GM23248 (cell line): ENCODE data around the gene TEX261.

ENCODE experiments used
- EZH2 ChIP-seq: fragments of 200-600 bp; sonication (generic); IDR thresholded peaks from 2 replicates; pipeline ENCODE4 v1.6.1; 2018; ENCODE audit warnings: antibody characterized with exemption, mild to moderate bottlenecking; ENCODE audit not compliant: insufficient read depth, poor library complexity, severe bottlenecking
- EZH2phosphoT487 ChIP-seq: fragments of 200-600 bp; sonication (generic); IDR thresholded peaks from 2 replicates; pipeline ENCODE4 v1.6.1; 2018; ENCODE audit warnings: antibody characterized with exemption, moderate library complexity, mild to moderate bottlenecking, low read depth; ENCODE audit not compliant: insufficient read depth

DNA sequence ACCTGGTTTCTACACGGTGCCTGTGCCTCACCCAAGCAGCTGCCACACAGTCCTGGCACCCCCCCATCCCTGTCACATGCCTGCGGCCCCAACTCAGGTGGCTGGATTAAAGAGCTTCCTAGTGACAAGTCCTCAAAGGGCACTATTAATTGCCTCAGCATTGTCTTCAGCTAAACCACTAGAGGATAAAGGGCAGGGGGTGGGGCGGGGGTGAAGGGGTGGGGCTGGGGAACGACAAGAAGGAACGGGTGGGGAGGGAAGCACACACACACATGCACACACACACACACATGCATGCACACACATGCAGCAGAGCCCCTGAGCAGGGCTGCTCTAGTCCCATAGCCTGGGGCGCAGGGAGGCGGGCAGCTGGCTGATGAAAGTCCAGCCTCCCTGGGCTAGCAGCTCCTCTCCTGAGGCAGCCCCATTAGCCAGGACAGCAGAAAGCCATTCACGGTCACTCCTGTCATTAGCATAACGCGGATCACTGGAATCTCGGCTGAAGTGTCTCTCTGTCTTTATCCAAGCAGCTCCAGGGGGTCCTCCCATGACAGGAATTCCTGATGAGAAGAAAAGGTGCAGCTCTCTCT, 7.4 kb upstream of the TEX261 start:
- TF ChIP-seq EZH2phosphoT487 = no peak
- TF ChIP-seq EZH2 = no peak
